ENCODE data around the gene MEF2B.
A peak's percentile ranks its signal among the peaks of the same experiment; 100 is the strongest.
"Not testable (repeated sequence)": the region's sequence is repeated elsewhere in the genome, so short reads cannot be mapped to it uniquely, and the experiment has no call there.

MEF2B gene

DNA sequence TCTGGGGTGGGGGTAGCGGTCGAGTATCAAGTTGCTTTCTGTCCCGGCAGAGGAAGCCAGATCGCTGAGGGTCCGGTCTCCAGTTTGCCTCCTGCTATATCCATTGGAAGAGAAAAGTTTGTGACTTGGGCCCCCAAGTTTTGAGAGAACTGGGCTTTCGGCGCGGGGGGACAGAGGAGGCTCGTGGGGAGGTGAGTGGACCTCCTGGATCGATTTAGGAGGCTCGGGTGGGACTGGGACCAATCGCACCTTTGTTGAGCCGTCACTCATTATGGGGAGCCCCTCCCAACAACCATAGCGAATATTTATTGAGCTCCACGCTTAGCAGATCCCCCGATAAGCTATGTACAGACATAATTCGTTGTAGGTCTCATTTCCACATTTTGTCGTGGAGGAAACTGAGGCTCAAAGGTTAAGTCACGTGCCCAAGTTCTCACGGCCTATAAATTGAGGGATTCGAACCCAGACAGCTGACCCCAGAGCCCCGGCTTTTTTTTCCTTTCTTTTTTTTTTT lies 22.9 kb upstream of the MEF2B start:
- no peak for DNase-seq

DNA sequence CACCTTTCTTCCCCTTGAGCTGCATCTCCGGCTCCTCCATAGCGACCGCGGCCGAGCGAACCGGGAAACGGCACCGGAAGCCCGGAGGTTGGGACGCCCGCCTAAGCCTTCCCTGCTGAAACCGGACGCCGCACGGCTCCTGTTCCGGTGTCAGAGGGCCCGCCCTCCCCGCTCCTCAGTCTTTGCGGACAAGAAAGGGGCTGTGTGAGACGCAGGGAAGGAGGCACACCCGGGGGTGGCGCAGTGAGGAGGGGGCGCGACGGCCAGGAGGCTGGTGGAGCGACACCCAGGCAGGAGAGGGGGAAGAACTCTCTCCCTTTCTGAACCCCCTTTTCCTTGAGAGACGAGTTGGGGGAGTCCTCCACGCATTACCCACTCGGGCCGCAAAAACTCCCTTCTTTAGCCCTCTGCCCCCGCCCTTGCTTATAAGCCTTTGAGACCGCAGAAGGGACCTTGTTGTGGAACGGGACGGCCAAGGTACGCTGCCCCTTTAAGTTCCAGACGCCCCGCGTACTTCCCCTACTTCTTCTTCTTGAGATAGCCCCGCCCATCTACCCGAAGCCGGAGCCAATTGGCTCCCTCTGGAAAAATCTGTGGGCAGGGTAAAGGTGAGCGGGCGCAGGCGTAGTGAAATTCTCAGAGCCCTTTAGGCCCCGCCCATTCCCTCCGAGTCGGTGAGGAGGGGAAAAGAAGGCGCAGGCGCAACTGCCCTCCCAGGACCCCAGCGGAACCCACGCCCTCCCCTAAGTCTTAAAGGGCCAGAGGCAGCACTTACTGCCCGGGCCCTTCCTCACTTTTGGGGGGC lies 22.2 kb upstream of the MEF2B start, which contains the start of the genes BORCS8 and RFXANK:
Gene BORCS8, minus strand, starts transcription at position 75 of the 805 bp plus-strand sequence. Its CDS starts 35 bp downstream, at position 40.
Gene RFXANK, plus strand, starts transcription at position 181 of the 805 bp plus-strand sequence. CDS start 1,689 bp downstream, outside the sequence.
- DNase-seq, result peak; percentile 94 to 98

DNA sequence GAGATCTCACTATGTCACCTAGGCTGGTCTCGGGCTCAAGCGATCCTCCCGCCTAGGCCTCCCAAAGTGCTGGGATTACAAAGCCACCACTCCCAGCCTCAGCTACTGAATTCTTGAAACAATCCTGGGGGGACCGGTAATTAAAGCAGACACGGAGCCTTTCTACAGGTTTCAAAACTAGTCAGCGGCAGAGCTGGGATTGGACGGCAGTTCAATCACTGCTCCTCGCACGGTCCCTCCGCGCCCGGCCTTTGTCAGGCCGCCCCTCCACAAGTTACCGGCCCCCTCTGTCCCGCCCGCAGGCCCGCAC lies 21.7 kb upstream of the MEF2B start:
- no peak for DNase-seq

DNA sequence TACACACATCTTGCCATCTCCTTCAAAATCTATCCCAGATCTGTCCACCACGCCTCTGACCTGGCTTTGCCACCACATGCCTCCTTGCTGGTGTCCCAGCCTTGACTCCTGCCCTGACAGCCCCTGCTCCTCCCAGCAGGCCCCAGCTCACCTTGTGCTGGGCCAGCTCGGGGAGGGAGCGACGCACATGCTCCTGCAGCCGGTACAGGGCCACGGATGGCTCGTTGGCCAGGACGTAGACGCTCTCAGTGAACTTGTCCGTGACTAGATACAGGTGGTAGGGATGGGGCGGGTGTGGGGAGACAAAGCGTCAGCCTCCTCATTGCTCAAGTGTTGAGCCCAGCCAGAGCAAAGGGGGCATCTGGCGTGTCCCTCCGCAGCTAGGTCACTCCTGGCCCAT lies 16.7 kb upstream of the MEF2B start:
- no peak for DNase-seq

DNA sequence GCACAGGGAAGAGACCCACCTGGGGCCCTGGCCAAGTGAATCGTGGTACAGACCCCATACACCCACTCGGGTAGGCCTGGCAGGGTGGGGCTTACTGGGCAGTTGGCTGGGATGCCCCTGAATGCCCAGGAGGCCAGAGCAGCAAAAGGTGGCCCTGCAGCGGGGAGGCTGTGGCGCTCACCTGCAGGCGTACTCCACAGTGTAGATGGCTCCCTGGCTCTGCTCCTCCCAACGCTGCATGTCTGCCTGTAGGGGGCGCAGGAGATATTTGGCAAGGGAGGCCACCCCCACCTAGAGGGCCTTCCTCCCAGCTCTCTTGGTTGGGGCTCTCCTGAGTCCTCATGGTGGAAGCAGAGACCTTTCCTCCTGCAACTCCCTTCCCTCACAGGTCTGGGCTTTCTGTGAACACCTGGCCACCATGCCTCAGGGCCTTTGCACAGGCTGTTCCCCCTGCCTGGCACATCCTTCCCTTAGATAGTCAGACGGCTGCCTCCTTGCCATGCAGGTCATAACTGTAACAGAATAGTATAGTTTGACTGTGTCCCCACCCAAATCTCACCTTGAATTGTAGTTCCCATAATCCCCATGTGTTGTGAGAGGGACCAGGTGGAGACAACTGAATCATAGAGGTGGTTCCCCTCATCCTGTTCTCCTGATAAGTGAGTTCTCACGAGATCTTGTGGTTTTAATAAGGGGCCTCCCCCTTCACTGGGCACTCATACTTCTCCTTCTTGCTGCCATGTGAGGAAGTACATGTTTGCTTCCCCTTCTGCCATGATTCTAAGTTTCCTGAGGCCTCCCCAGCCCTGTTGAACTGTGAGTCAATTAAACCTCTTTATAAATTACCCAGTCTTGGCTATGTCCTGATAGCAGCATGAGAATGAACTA lies 16.0 kb upstream of the MEF2B start:
- DNase-seq, result peak; percentile 19 to 68

DNA sequence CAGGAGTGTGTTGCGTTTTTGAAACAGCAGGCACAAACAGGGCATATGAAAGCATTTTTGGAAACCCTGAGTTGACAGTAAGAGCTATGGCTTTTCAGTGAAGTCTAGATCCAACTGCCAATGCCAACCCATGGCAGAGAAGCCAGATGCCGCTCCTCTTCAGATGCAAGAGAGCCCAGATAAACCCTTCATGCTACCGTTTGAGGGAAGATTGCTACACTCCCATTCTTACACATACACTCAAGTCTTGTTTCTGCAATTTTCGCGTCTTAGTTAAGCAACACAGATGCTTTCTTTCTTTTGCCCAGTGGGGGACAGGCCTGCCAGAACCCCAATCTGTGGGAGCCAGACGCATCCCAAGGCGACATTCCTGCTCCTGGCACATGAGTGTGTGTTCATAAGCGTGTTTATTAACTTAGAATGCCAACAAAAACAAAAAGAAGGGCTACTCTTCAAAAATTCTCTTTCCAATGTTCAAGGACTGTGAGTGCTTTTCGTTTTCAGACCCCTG lies 11.5 kb upstream of the MEF2B start:
- DNase-seq, result no peak

DNA sequence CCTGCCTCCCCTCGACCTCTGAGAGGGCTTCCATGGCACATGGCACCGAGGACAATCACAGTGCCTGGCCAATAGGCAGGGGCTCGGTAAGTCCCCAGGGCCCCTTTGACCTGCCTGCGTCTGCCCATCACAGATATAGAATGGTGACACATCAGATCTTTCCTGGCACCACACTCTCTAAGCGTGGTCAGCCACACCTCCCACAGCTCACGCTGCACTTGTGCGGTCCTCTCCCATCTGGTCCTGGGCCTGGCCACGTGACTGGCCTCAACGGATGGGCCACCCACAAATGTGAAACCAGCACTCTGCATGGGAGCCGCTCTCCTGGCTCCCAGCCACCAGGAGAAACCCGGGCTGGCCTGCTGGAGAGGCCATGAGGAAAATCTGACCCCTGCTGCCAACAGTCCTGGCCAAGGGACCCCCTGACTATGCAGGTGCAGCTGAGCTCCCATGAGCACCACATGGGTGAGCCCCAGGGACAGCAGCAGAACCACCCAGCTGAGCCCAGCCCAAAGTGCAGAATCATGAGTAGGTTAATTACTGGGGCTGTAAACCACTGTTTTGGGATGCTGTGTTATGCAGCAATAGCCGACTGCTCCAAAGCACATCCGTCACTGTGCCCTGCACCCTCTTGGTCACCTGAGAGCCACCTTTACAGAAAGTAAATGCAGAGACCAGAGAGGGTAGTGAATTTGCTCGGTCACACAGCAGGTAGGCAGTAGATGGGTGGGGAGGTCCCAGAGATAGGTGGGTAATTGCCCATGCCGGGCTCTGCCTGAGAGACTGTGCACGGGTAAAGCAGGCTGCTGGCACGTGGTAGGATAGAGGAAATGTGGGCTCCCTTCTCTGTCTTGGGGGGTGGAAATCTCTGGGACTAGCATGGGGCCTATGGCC lies 9.7 kb upstream of the MEF2B start:
- no peak for DNase-seq

DNA sequence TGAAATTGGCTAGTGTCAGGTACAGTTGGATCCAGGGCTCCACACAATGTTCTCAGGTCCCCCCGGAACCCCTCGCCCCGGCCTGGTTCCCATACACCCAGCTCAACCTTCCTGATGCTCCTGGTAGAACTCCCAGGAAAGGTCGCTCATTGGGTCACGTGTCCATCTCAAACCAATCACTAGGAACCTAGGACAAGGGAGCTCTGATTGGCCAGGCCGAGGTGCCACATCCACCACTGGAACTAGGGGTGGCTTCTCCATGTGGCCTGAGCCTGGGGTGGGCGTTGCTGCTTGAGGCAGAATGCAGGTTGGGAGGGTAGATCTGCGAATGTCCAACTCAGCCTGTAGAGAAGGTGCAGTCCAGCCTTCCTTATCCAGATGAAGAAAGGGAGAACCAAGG lies 6.9 kb upstream of the MEF2B start:
- no peak for DNase-seq

DNA sequence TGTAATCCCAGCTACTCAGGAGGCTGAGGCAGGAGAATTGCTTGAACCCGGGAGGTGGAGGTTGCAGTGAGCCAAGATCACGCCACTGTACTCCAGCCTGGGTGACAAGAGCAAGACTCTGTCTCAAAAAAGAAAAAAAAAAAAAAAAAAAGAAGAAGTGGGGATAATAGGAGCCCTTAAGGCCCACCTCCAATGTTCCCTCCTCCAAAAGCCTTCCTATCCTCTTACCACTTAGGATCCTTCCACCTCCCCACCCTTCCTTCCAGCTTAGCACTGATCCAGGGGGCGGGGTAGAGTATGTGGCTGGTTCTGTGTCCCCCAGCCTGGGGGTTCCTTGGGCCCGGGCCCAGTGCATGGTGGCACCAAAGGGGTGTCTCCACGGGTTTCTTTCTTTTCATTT lies 3.2 kb upstream of the MEF2B start:
- DNase-seq, result not testable (repeated sequence)

DNA sequence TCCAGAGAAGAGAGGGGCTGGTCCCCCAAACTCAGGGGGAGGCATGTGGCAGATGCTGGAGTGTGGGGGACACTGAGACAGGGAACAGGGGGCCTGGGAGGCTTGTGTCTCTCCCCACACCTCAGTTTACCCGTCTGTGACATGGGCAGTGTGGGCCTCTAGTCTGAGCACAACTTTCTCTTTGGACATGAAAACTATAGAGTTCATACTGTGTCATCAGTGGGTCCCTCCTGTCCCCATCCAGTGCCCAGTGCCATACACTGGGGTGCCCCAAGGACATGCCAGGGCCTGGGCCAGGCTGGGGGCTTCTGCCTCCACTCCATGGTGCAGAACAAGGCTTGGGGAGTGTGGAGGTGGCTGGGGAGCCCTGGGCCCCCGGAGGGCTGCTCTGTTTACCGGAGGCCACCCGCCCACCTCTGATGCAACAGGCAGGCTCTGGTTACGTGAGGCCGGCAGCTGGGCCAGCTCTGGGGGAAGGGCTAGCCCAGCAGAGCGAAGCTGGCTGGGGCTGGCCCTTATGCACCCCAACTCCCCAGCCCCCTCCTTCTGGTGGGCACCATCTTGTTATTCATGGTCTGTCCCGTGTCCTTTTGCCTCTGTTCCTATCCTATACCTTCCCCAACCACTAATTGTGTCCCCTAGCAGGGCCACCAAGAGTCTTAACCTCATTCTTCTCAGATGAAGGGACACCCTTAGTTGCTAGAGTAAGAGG lies 1.9 kb upstream of the MEF2B start:
- no peak for DNase-seq

DNA sequence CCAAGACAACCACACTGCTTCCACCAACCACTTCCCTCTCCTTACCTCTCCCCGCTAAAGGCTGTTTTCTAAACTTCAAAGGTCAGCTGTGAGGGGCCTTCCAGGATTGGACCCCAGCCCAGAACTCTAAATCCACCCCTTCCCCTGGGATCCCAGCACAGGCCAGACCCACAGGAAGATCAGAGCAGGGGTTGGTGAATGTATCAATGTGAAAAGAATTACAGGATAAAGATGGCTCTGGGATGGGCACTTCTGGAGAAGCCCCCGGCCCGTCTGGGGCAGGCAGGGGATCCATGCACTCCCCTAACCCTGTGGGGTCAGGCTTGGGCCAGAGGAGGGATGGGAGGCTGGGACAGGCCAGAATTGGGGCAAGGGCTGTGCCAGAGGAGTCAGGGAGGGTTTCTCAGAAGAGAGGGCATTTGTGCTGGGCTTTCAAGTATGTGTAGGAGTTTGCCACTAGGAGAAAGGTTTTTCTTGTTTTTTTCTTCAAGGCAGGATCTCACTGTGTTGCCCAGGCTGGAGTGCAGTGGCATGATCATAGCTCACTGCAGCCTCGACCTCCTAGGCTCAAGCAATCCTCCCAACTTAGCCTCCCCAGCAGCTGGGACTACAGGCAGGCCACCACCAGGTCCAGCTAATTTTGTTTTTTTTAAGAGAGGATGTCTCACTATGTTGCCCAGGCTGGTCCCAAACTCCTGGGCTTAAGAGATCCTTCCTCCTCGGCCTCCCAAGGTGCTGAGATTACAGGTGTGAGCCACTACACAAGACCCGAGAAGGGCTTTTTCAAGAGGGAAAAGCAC lies 1.0 kb upstream of the MEF2B start:
- DNase-seq, result no peak

DNA sequence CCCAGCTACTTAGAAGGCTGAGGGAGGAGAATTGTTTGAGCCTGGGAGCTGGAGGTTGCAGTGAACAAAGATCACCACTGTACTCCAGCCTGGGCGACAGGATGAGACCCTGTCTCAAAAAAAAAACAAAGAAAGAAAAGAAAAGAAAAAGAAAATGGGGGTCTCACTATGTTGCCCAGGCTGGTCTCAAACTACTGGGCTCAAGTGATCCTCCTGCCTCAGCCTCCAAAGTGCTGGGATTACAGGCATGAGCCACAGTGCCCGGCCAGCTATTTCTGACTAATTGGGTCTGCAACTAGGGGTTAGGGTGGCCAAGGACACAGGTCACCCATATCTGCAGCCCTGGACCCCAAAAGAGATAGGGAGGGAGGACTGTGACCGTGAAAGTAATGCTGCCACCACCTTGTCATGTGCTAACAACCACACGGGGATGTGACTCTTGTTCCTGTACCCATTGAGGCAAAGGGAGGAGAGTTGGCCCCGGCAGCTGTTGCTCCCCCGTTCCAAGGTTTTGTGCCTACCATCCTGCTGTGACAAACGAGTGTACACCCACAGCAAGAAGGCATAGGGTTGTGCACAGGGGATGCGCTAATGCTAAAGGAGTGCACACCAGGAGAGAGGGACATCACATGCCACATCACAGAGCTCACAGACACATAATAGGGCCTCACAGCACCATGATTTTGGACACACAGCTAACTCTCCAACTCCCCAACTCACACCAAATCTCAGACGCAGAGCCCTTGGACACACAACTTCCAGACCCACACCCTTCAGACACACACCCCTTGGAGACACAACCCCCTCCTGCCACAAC lies 619 bp downstream of the MEF2B start:
- DNase-seq, result no peak

DNA sequence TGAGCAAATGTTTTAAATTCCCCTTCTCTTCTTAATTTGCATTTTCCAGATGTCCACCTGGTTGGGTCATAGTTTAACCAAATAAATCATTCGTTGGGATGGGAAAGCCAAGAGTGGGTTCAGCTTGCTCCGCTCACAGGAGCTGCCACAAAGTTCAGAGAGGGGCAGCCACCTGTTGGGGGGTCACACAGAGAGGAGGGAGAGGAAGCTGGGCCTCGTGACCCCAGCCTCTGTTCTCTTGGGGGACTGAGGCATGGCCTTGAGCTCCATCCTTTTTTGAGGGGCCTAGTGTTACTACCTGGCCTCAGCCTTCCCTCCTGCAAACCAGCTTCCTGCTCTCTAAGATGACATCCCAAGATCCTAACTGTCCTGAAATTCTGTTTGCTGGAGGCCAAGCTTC lies 2.5 kb downstream of the MEF2B start:
- no peak for DNase-seq

DNA sequence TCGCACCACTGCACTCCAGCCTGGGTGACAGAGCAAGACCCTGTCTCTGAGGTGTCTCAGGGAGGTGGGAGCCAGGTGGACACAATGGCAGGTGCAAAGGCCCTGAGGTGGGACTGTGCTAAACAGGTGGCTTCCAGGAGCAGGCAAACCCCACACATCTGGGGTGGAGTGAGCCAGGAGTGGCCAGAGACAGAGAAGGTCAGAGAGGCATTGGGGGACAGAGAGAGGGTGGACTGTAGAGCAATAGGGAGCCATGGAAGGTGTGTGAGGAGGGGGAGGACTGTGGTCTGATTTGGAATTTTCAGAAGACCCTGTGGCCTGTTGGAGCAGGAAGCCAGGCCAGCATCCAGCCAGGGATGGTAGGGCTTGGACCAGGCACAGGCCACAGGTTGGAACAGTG lies 4.7 kb downstream of the MEF2B start:
- DNase-seq, result no peak

DNA sequence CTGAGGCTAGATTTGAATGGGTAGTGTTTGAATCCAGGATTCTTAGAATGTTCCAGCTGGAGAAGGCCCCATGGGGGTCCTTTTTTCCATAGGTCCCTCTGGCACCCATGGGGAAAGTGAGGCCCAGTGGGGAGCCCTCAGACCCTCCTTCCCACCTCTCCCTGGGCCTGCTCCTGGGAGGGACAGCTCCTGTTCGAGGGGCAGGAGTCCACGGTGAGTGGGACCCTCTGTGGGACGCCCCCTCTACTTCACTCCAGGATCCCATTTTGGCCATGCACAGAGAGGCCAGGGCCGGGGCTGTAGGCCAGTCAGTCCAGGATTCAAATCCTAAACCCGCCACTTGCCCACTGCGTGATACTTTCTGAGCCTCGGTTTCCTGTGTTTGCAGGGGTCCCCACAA lies 7.6 kb downstream of the MEF2B start:
- DNase-seq, result no peak

DNA sequence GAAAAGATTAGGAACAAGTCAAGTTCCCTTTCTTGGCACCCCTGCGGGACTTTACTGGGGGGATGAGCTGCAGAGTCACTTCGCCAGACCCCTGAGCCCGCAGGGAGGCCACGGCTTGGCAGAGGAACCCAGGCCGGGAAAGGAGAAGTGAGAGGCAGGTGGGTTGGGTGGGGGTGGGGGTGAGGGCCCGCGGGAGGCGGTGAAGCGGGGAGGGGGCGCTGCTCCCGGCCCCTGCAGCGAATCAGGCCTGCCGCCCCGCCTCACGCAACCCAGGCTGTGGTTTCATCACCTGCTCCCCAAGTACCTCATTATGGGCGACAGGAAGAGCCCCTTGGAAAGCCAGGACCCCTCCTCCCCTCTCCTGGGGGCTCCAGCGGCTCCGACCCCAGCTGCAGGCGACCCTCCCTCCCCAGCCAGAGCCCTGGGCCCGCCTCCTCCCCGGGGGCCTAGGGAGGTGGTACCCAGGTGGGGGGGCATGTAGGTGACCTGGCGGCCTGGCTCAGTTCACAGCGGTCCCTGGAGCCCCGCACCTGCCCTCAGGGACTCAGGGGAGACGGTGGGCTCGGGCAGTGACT lies 9.5 kb downstream of the MEF2B start:
- DNase-seq, result no peak

DNA sequence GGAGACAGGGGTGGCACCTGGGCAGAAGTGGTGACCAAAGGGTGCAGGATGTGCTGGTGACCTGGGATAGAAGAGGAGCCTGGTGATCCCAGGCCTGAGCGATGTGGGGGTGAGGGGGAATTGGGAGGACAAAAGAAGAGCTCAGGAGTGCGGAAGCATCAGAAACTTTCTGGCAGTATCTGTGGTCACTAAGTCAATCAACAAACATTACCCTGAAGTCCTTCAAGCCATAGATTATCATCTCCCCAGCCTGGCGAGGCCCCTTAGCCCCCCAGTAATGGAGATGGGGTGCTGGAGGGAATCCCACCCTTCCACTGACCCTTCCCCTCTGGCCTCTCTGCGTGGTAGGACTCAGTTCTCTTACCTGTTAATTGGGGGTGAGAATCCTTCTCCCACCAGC lies 10.5 kb downstream of the MEF2B start:
- no peak for DNase-seq

DNA sequence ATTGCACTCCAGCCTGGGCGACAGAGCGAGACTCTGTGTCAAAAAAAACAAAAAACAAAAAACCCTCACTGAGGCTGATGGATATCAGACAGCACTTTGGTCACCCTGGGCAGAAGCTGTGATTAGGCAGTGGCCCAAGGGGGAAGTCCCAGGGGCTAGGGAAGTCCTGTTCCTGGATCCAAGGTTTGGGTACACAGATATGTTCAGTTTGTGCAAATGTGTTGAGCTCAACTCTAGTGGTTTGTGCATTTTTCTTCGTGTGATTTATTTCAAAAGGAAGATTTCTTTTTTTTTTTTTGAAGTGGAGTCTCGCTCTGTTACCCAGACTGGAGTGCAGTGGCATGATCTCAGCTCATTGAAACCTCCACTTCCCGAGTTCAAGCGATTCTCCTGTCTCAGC lies 12.3 kb downstream of the MEF2B start:
- no peak for DNase-seq

DNA sequence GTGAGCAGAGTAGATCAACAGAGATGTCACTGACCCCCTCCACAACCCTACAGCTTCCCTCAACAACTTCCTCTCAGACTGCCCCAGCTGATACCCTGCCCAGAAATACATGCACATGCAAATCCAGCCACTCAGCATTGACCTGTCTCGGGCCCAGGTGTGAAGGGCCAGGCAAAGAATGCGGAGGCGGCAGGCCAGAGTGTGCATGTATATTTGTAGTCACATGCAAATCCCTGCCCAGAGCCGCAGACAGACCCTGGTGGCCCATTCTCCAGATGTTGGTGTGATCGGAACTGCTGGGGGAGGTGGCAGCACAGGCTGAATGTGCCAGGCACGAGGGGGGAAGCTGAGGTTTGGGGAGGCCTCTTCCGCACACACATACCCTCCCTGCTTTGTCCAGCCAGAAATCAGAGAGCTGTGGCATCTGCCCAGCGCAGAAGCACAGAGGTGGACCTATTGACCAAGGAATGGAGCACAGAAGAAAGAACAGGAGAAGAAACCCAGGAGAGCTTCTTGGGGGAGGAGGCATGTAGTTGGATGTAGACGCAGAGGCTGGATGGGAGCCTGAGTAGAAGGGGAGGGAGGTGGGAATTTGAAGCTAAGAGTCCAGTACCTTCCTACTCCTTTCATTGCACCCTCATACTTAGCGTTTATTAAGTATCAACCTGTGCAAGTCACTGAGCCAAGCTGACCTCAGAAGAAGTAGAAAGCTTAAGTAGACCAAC lies 14.4 kb downstream of the MEF2B start:
- DNase-seq, result no peak
